ENCODE data around the gene CFAP74. TPM values are rescaled to one million over a fixed set of nuclear protein-coding genes. Genes with fewer than 3 reads are reported as not detected.

CFAP74 gene
- total RNA-seq, 4 donors from 2014 or later = 0.13 TPM; not detected in 3

DNA sequence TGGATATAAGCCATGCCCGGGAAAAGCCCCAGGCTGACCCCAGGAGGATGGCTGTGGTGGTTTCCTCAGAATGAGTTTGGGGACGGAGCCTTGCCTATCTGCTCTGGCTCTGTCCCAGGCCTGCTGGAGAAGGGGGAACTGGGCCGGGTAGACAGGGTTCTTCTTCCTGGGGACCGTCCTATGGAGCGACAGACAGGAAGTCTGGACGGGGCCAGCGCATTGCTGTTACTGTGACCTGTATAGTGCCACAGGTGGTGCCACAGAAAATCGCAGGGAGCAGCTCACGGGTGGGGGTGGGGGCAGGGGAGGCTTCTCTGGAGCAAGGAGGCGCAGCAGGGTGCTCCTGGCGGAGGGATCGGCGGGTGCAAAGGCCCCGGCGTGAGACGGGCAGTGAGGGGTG is 36.4 kb downstream of the CFAP74 start:
- DNase-seq = no peak
- intact Hi-C loops (cut with DNase I) = no loop called here
- H3K36me3 ChIP-seq = no peaks in the 10 kb centered on the region
- H3K4me1 ChIP-seq = no peaks in the 10 kb centered on the region
- H3K27me3 ChIP-seq = no peaks in the 10 kb centered on the region
- H3K4me3 ChIP-seq (replicated peaks in 1 of 3) = no peak overlapping the region
- no peaks in the 10 kb centered on the region for H3K9me3 ChIP-seq
- no peak for TF ChIP-seq POLR2A (IDR thresholded peaks at IDR 0.05)
- 84 to 87% methylated on average over 11 to 15 of the region's 16 CpGs for WGBS, 2 donors
- H3K27ac ChIP-seq = no peak overlapping the region

DNA sequence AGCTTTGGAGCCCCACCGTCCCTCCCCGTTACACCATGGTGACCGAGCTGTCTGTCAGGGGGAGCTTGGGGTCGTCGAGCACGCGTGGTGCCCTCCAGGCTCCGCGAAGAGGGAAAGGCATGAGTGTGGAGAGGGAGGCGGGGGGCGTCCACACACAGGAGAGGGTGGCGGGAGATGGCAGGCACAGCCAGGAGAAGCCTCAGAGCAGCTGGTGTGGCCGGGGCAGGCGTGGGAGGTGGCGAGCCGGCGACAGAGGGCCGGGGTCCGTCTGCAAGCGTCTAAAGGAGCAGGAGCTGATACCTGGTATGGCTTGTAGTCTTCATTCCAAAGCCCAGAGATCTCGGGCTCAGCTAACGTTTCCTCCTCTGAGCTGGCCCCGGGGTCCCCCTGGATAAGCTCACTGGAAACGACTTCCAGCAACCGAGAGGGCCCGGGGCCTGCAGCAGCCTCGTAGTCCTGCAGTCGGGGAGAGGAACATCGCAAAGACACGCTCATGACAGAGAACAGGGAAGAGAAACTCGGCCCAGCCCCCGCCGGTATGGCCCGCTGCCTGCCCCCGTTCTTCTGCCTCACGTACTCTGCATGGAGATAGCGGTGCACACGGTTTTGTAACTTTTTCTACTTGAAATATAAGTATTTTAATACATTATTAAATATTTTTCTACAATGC is 37.4 kb downstream of the CFAP74 start:
- no peak for DNase-seq
- Histone ChIP-seq H3K36me3 (no peaks in the 10 kb centered on the region), H3K9me3 (no peaks in the 10 kb centered on the region), H3K27me3 (no peaks in the 10 kb centered on the region), H3K4me3 (replicated peaks in 1 of 3) (no peak overlapping the region), H3K4me1 (no peaks in the 10 kb centered on the region), H3K27ac (no peak overlapping the region)
- intact Hi-C loops (cut with DNase I) = no loop called here
- 64 to 70% methylated on average over 30 to 38 of the region's 38 CpGs for WGBS, 2 donors
- no peak for TF ChIP-seq CTCF (IDR thresholded peaks at IDR 0.05)
- no peak for TF ChIP-seq POLR2A (IDR thresholded peaks at IDR 0.05)

- TF ChIP-seq POLR2A (IDR thresholded peaks at IDR 0.05) (no peak), CTCF (IDR thresholded peaks at IDR 0.05) (no peak)
- Histone ChIP-seq H3K27me3 (no peaks in the 10 kb centered on the region), H3K4me3 (replicated peaks in 1 of 3) (no peak overlapping the region), H3K27ac (no peak overlapping the region), H3K4me1 (peaks cover 0 to under 1% of the 10 kb centered on the region in 2 donors), H3K9me3 (no peaks in the 10 kb centered on the region), H3K36me3 (no peaks in the 10 kb centered on the region)
- intact Hi-C loops (cut with DNase I) = no loop called here
- 68 to 90% methylated on average over 4 to 5 of the region's 10 CpGs for WGBS, 2 donors
- DNase-seq = no peak
Measured at GRCh38 chr1:1965546-1965945, 38.0 kb downstream of the CFAP74 start.

GRCh38 chr1:1964811-1965210 is 38.8 kb downstream of the CFAP74 start:
- H3K9me3 ChIP-seq = no peaks in the 10 kb centered on the region
- no peaks in the 10 kb centered on the region for H3K27me3 ChIP-seq
- H3K4me1 ChIP-seq = peaks cover 0 to 8% of the 10 kb centered on the region in 2 donors
- TF ChIP-seq POLR2A (IDR thresholded peaks at IDR 0.05) (no peak), CTCF (IDR thresholded peaks at IDR 0.05) (no peak)
- intact Hi-C loops (cut with DNase I) = loop anchor here (5.0 kb wide), 1 partner anchor 77 kb away; no protein-coding TSS in a partner anchor
- DNase-seq = no peak
- H3K36me3 ChIP-seq = no peaks in the 10 kb centered on the region
- 86 to 91% methylated on average over 19 to 22 of the region's 25 CpGs for WGBS, 2 donors
- no peak overlapping the region for H3K27ac ChIP-seq
- H3K4me3 ChIP-seq (replicated peaks in 1 of 3) = no peak overlapping the region

DNA sequence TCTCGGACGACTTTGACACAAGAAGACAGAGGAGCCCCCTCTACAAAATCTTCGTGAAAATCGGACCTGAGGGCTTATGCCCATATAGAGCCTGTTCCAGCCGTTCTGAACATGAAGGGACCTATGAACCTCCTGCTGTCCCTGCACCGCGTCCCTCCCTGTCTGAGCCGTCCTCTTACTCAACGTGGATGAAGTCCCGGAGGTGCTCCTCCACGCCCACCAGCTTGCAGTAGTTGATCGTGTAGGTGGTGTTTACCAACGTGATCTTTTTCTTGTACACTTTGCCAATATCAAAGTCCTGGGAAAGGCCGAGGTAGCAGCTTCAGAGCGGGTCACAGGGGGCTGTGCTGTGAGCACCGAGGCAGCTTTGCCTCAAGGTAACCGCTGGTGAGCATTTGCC is 40.0 kb downstream of the CFAP74 start:
- TF ChIP-seq POLR2A (IDR thresholded peaks at IDR 0.05) (no peak), CTCF (IDR thresholded peaks at IDR 0.05) (no peak)
- no peak for DNase-seq
- no peak overlapping the region for H3K4me3 ChIP-seq (replicated peaks in 1 of 3)
- 87 to 90% methylated on average over 15 to 17 of the region's 17 CpGs for WGBS, 2 donors
- H3K27ac ChIP-seq = no peak overlapping the region
- H3K27me3 ChIP-seq = no peaks in the 10 kb centered on the region
- intact Hi-C loops (cut with DNase I) = loop anchor here (5.0 kb wide), 1 partner anchor 79 kb away; no protein-coding TSS in a partner anchor
- no peaks in the 10 kb centered on the region for H3K9me3 ChIP-seq
- H3K36me3 ChIP-seq = no peaks in the 10 kb centered on the region
- peaks cover 0 to 10% of the 10 kb centered on the region in 2 donors for H3K4me1 ChIP-seq

All from thyroid gland (tissue), 4 donors.